ENCODE results near the gene CDK2AP2.

DNA sequence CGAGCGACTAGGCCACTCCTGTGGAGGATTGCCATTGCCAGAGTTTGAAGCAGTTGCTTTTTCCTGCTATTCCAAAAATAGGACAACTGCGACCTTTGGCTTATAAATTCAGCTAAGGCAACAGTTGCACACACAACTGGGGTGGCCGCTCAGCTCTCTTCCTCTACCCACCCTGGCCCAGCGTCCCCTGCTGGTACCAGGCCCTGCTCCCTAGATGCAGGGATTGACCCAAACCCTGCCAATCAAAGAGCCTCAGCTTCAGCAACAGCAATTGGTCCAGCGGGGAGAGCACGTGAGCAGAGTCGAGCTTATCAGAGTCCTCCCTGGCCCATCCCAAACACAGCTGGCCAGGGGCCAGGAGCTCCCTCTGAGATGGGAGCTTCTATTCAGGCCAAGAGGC, 37.3 kb upstream of the CDK2AP2 start:
- no peak for TF ChIP-seq POLR2A (IDR thresholded peaks at IDR 0.05)
- TF ChIP-seq, protein P1, sequence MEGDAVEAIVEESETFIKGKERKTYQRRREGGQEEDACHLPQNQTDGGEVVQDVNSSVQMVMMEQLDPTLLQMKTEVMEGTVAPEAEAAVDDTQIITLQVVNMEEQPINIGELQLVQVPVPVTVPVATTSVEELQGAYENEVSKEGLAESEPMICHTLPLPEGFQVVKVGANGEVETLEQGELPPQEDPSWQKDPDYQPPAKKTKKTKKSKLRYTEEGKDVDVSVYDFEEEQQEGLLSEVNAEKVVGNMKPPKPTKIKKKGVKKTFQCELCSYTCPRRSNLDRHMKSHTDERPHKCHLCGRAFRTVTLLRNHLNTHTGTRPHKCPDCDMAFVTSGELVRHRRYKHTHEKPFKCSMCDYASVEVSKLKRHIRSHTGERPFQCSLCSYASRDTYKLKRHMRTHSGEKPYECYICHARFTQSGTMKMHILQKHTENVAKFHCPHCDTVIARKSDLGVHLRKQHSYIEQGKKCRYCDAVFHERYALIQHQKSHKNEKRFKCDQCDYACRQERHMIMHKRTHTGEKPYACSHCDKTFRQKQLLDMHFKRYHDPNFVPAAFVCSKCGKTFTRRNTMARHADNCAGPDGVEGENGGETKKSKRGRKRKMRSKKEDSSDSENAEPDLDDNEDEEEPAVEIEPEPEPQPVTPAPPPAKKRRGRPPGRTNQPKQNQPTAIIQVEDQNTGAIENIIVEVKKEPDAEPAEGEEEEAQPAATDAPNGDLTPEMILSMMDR (IDR thresholded peaks at IDR 0.05): no peak

All from esophagus squamous epithelium (tissue), 4 donors.